ENCODE measurements around the gene GPR157. TPM values are rescaled to one million over a fixed set of nuclear protein-coding genes. Genes with fewer than 3 reads are reported as not detected.

The GPR157 gene
- polyA plus RNA-seq, 2 of the 4 experiments (the other 2 are of a cell fraction) = 3.6 to 4.7 TPM

GRCh38 chr1:9174762-9175161 lies 45.9 kb upstream of the GPR157 start (continued):
- TF ChIP-seq REST (IDR thresholded peaks at IDR 0.05) (no peak), HOXA7 (CRISPR knock-in tag; IDR thresholded peaks at IDR 0.05) (no peak), NFE2L2 (conservative IDR thresholded peaks at IDR 0.05; ENCODE audit: low read length) (no peak), EHF (CRISPR knock-in tag; IDR thresholded peaks at IDR 0.05) (no peak), RNF2 (IDR thresholded peaks at IDR 0.05; ENCODE audit: borderline replicate concordance, low read depth) (no peak), GATA3 (IDR thresholded peaks at IDR 0.05; ENCODE audit: borderline replicate concordance) (no peak), TP53 (CRISPR knock-in tag; IDR thresholded peaks at IDR 0.05) (no peak)
- TF ChIP-seq, protein P1, sequence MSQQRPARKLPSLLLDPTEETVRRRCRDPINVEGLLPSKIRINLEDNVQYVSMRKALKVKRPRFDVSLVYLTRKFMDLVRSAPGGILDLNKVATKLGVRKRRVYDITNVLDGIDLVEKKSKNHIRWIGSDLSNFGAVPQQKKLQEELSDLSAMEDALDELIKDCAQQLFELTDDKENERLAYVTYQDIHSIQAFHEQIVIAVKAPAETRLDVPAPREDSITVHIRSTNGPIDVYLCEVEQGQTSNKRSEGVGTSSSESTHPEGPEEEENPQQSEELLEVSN (IDR thresholded peaks at IDR 0.05; ENCODE audit: borderline replicate concordance, low read depth) = no peak

DNA sequence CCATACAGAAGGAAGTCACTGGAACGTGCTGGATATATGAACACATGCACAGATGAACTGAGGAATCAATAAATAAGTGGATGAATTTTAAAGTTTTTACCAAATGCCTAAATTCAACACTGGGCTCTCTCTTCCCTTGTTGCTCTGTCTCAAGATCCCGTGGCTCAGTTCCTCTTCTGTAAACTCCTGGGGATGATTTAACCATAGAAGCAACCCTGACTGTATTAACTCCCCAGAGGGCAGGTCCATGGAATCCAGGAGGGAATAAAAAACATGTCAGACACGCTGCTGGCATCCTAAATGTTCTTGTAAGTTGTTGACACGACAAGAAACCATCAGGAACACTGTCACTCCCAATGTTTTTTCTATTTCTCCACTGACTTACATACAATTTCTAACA lies 45.3 kb upstream of the GPR157 start:
- TF ChIP-seq MAZ (IDR thresholded peaks at IDR 0.05; ENCODE audit: borderline replicate concordance, low read depth, low read length) = no peak
- no peak for TF ChIP-seq BCL3 (IDR thresholded peaks at IDR 0.05)
- no peak for TF ChIP-seq HMGXB4 (CRISPR knock-in tag; IDR thresholded peaks at IDR 0.05; ENCODE audit: borderline replicate concordance)
- TF ChIP-seq PBX3 (IDR thresholded peaks at IDR 0.05) = no peak
- no peak for TF ChIP-seq KDM1A (IDR thresholded peaks at IDR 0.05; ENCODE audit: low read depth)
- TF ChIP-seq JUNB (IDR thresholded peaks at IDR 0.05) = no peak
- no peak for TF ChIP-seq POLR2AphosphoS2 (conservative IDR thresholded peaks at IDR 0.05; ENCODE audit: low read length)
- TF ChIP-seq ZC3H11A (IDR thresholded peaks at IDR 0.05) = no peak
- TF ChIP-seq PHF8 (IDR thresholded peaks at IDR 0.05; ENCODE audit: borderline replicate concordance, low read depth) = no peak
- TF ChIP-seq CBX2 (IDR thresholded peaks at IDR 0.05; ENCODE audit: borderline replicate concordance, low read depth) = no peak
- no peak for TF ChIP-seq RAD21 (conservative IDR thresholded peaks at IDR 0.05 in 1 of 2, IDR thresholded peaks at IDR 0.05 in 1 of 2)
- TF ChIP-seq HOXB13 (CRISPR knock-in tag; IDR thresholded peaks at IDR 0.05; ENCODE audit: low read depth) = no peak
- TF ChIP-seq FOSB (CRISPR knock-in tag; IDR thresholded peaks at IDR 0.05) = no peak

More for the DNA sequence above, 45.3 kb upstream of the GPR157 start:
- ATAC-seq (no peak), FAIRE-seq (no peak), DNase-seq (ENCODE audit: low read depth in 1 of 2, low spot score in 1 of 2) (no peak)
- no peak overlapping the region for H3K4me2 ChIP-seq
- H3K9me3 ChIP-seq = no peaks in the 10 kb centered on the region
- peak overlapping the region in 1 of 2 experiments; percentile 43; a peak in 2 of 6 replicates for H3K27ac ChIP-seq
- ChIA-PET POLR2A (no interaction called here), CTCF (no interaction called here)
- peaks cover 32% of the 10 kb centered on the region for H3K4me1 ChIP-seq
- WGBS (ENCODE audit: missing lambda C conversion rate) = 77% methylated on average over 4 of the region's 4 CpGs
- no peak overlapping the region for H3K4me3 ChIP-seq
